Effector memory CD8-positive, alpha-beta T cell (primary cell): ENCODE data around the gene CMTM4.
A peak's percentile ranks its signal among the peaks of the same experiment; 100 is the strongest.
"Not testable (repeated sequence)": the region's sequence is repeated elsewhere in the genome, so short reads cannot be mapped to it uniquely, and the experiment has no call there.

Experiments
- ATAC-seq: fragments of 150-1000 bp; cut with Tn5 transposase; replicated peaks from 2 replicates; pipeline ENCODE4 v1.10.0; 2021; ENCODE audit warnings: mild to moderate bottlenecking, moderate library complexity
- DNase-seq, 3 experiments: peaks; one replicate each; pipeline ENCODE4 v3.0.0; 2021
- H3K27ac Mint-ChIP-seq, 2 donors: one replicate each; pipeline ENCODE4 v1.8.0; 2022; ENCODE audit warnings: mild to moderate bottlenecking in 2 of 2, mixed read lengths in 2 of 2, moderate library complexity in 2 of 2
- H3K27me3 Mint-ChIP-seq, 2 donors: one replicate each; pipeline ENCODE4 v1.8.0; 2022; ENCODE audit warnings: mixed read lengths in 2 of 2
- H3K36me3 Mint-ChIP-seq: one replicate; pipeline ENCODE4 v1.8.0; 2022; ENCODE audit warnings: mild to moderate bottlenecking, moderate library complexity, mixed read lengths; ENCODE audit not compliant: insufficient read depth
- H3K4me1 Mint-ChIP-seq, 2 donors: one replicate each; pipeline ENCODE4 v1.8.0; 2022; ENCODE audit warnings: low read depth in 2 of 2, mixed read lengths in 2 of 2
- H3K4me3 Mint-ChIP-seq, 2 donors: one replicate each; pipeline ENCODE4 v1.8.0; 2022; ENCODE audit warnings: mild to moderate bottlenecking in 2 of 2, mixed read lengths in 2 of 2, moderate library complexity in 2 of 2
- H3K9me3 Mint-ChIP-seq, 2 donors: one replicate each; pipeline ENCODE4 v1.8.0; 2022; ENCODE audit warnings: mixed read lengths in 2 of 2

The CMTM4 gene

GRCh38 chr16:66574081-66574480 lies 122.5 kb downstream of the CMTM4 start:
- Mint-ChIP-seq H3K4me1 (peaks cover 25 to 28% of the 10 kb centered on the region in 2 donors), H3K27ac (no peak overlapping the region), H3K36me3 (peaks cover 14% of the 10 kb centered on the region), H3K4me3 (no peak overlapping the region), H3K9me3 (no peaks in the 10 kb centered on the region), H3K27me3 (peaks cover 0 to 10% of the 10 kb centered on the region in 2 donors)
- ATAC-seq (no peak), DNase-seq (no peak)

GRCh38 chr16:66572356-66572755 lies 124.2 kb downstream of the CMTM4 start:
- peaks cover 18% of the 10 kb centered on the region for H3K36me3 Mint-ChIP-seq
- H3K4me1 Mint-ChIP-seq, result peaks cover 21% of the 10 kb centered on the region in 2 donors
- H3K9me3 Mint-ChIP-seq, result no peaks in the 10 kb centered on the region
- DNase-seq (no peak), ATAC-seq (no peak)
- peak overlapping the region; percentile 78 to 89 for H3K27ac Mint-ChIP-seq
- no peaks in the 10 kb centered on the region for H3K27me3 Mint-ChIP-seq
- no peak overlapping the region for H3K4me3 Mint-ChIP-seq

GRCh38 chr16:66569827-66570405 lies 126.6 kb downstream of the CMTM4 start:
- H3K36me3 Mint-ChIP-seq, result peaks cover 39% of the 10 kb centered on the region
- no peak overlapping the region for H3K4me3 Mint-ChIP-seq
- H3K27me3 Mint-ChIP-seq, result no peaks in the 10 kb centered on the region
- H3K4me1 Mint-ChIP-seq, result peaks cover 22 to 26% of the 10 kb centered on the region in 2 donors
- peak; percentile 41 for ATAC-seq
- no peak for DNase-seq
- H3K27ac Mint-ChIP-seq, result peak overlapping the region; percentile 65 to 89
- H3K9me3 Mint-ChIP-seq, result no peaks in the 10 kb centered on the region

- DNase-seq, result no peak
- peaks cover 19 to 23% of the 10 kb centered on the region in 2 donors for H3K4me1 Mint-ChIP-seq
- peak overlapping the region; percentile 65 to 89 for H3K27ac Mint-ChIP-seq
- H3K36me3 Mint-ChIP-seq, result peaks cover 47% of the 10 kb centered on the region
- no peak overlapping the region for H3K4me3 Mint-ChIP-seq
- no peaks in the 10 kb centered on the region for H3K9me3 Mint-ChIP-seq
- no peak for ATAC-seq
- H3K27me3 Mint-ChIP-seq, result no peaks in the 10 kb centered on the region
Observed at GRCh38 chr16:66569131-66569530, 127.4 kb downstream of the CMTM4 start.

GRCh38 chr16:66568355-66568754 lies 128.2 kb downstream of the CMTM4 start:
- H3K4me3 Mint-ChIP-seq, result no peak overlapping the region
- DNase-seq (no peak), ATAC-seq (no peak)
- H3K27ac Mint-ChIP-seq, result peak overlapping the region in 1 of 2 donors; percentile 73
- peaks cover 24 to 27% of the 10 kb centered on the region in 2 donors for H3K4me1 Mint-ChIP-seq
- H3K27me3 Mint-ChIP-seq, result no peaks in the 10 kb centered on the region
- no peaks in the 10 kb centered on the region for H3K9me3 Mint-ChIP-seq
- H3K36me3 Mint-ChIP-seq, result peaks cover 50% of the 10 kb centered on the region

GRCh38 chr16:66567270-66567669 lies 129.3 kb downstream of the CMTM4 start:
- H3K36me3 Mint-ChIP-seq, result peaks cover 50% of the 10 kb centered on the region
- DNase-seq, ATAC-seq, H3K27me3 Mint-ChIP-seq, H3K27ac Mint-ChIP-seq, H3K9me3 Mint-ChIP-seq, H3K4me3 Mint-ChIP-seq: not testable (repeated sequence)
- peaks cover 31 to 34% of the 10 kb centered on the region in 2 donors for H3K4me1 Mint-ChIP-seq

- peaks cover 50% of the 10 kb centered on the region for H3K36me3 Mint-ChIP-seq
- peak within 1 kb of the TSS; percentile 51 to 77 for H3K27ac Mint-ChIP-seq
- H3K4me3 Mint-ChIP-seq, result no peak within 1 kb of the TSS
- ATAC-seq (no peak), DNase-seq (no peak)
- H3K9me3 Mint-ChIP-seq, result no peaks in the 10 kb centered on the region
- H3K4me1 Mint-ChIP-seq, result peaks cover 30 to 40% of the 10 kb centered on the region in 2 donors
- no peaks in the 10 kb centered on the region for H3K27me3 Mint-ChIP-seq
Observed at GRCh38 chr16:66566051-66566901, 130.3 kb downstream of the CMTM4 start, which contains the start of gene CMTM1. Gene CMTM1, plus strand, starts transcription at chr16:66566439. Its CDS starts 75 bp downstream, at chr16:66566514.
